Measurements from ENCODE around the gene ESPNL. TPM values are rescaled to one million over a fixed set of nuclear protein-coding genes. Genes with fewer than 3 reads are reported as not detected.
A peak's percentile ranks its signal among the peaks of the same experiment; 100 is the strongest.

Gene ESPNL
- total and polyA plus RNA-seq, 2 of the 4 experiments (the other 2 are of a cell fraction), result 2.0 TPM

DNA sequence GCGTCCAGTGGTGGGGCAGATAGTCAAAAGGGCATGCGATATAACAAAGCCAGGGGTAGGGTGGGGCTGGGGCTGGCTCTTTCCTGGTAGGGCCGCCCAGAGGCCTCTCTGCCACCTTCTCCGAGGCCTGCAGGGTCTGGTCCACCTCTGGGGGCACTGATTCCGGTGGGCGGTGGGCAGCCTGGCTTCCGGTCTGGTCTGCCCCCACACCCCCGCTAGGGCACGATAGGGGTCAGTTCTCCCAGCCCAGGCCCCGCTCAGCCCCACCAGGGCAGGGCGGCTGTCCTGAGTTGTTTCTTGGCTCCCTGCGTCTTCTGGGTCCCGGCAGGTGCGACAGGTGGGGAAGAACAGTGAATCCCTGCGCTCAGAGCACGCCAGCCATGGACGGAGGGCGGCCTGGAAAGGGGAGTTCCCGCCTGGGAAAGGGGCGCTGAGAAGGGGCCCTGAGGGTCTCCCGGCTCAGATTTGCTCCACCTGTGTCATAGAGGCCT, 57.9 kb downstream of the ESPNL start:
- Histone ChIP-seq H3K9me1 (ENCODE audit: insufficient read depth, low read length) (0 out of 2 replicates have a peak, but pooled peaks cover 7% of the 10 kb centered on the region), H3K23ac (ENCODE audit: low read depth, low read length) (no peak overlapping the region), H2AK5ac (ENCODE audit: low read depth, low read length) (peak overlapping the region; percentile 47; the same call in 1 of the 2 replicates), H3K36me3 (ENCODE audit: control insufficient read depth, insufficient read depth, low read length) (no peaks in the 10 kb centered on the region), H3K4me3 (ENCODE audit: insufficient read depth, low read depth, low read length) (no peak overlapping the region), H4K91ac (ENCODE audit: insufficient read depth, low read depth, low read length) (no peak overlapping the region), H3K27me3 (ENCODE audit: control insufficient read depth, insufficient read depth, low read length) (no peaks in the 10 kb centered on the region; the same call in 1 of the 2 replicates), H2BK5ac (ENCODE audit: low read depth, low read length, poor library complexity, severe bottlenecking) (no peak overlapping the region), H3K9me3 (ENCODE audit: control insufficient read depth, insufficient read depth, low read length) (no peaks in the 10 kb centered on the region), H3K18ac (ENCODE audit: low read depth, low read length) (no peak overlapping the region), H4K8ac (ENCODE audit: low read depth in 2 of 2, low read length in 2 of 2) (no peak overlapping the region), H3K4me1 (ENCODE audit: control insufficient read depth, insufficient read depth, low read length) (peaks cover 19% of the 10 kb centered on the region), H3K4me2 (ENCODE audit: low read depth, low read length) (no peak overlapping the region), H2BK15ac (ENCODE audit: low read depth, low read length) (no peak overlapping the region; the same call in 2 of the 3 replicates), H2AK9ac (replicated peaks; ENCODE audit: low read depth, low read length, poor library complexity) (peak overlapping the region; percentile 59), H2BK120ac (ENCODE audit: low read depth, low read length) (no peak overlapping the region), H3K79me1 (ENCODE audit: low read depth in 1 of 2, low read length in 2 of 2) (no peaks in the 10 kb centered on the region; a peak in 1 of 4 replicates), H3K14ac (replicated peaks; ENCODE audit: low read depth, low read length) (no peak overlapping the region), H4K5ac (ENCODE audit: low read depth, low read length) (no peak overlapping the region), H3K27ac (ENCODE audit: insufficient read depth, low read length) (no peak overlapping the region), H3K9ac (ENCODE audit: low read depth, low read length) (no peak overlapping the region), H2AFZ (replicated peaks; ENCODE audit: low read length, poor library complexity) (peak overlapping the region; percentile 87), H4K20me1 (ENCODE audit: insufficient read depth, low read length) (no peaks in the 10 kb centered on the region), H2BK20ac (ENCODE audit: low read depth, low read length) (no peak overlapping the region), H3K4ac (ENCODE audit: low read depth, low read length) (no peak overlapping the region), H3K56ac (ENCODE audit: extremely low read depth, insufficient read depth, low read length) (no peak overlapping the region)
- CTCF ChIA-PET, result no interaction called here
- WGBS, 2 experiments (ENCODE audit: extremely low coverage in 2 of 2, insufficient read length in 1 of 2), result 71% methylated on average over 6 of the region's 21 CpGs; no CpG with 5 or more reads in 1 of the 2 experiments
- in situ Hi-C loops (cut with MboI; ENCODE audit: low sequenced_read_pairs) (no loop called here), dilution Hi-C loops (cut with HindIII; ENCODE audit: low sequenced_read_pairs, unreplicated experiment) (no loop called here), intact Hi-C loops (cut with micrococcal nuclease) (no loop called here)
- ATAC-seq (ENCODE audit: low read depth) (no peak), DNase-seq (no peak)
- TF ChIP-seq SMC3 (IDR thresholded peaks at IDR 0.05; ENCODE audit: low read depth, low read length) (no peak), BHLHE40 (IDR thresholded peaks at IDR 0.05; ENCODE audit: low read depth, low read length) (no peak), MAFK (IDR thresholded peaks at IDR 0.05; ENCODE audit: low read depth, low read length) (no peak), FOS (IDR thresholded peaks at IDR 0.05; ENCODE audit: low read depth, low read length) (no peak), NFE2L2 (IDR thresholded peaks at IDR 0.05; ENCODE audit: low read depth, low read length) (no peak), MXI1 (IDR thresholded peaks at IDR 0.05; ENCODE audit: borderline replicate concordance, low read depth, low read length) (no peak), POLR2A (IDR thresholded peaks at IDR 0.05; ENCODE audit: low read depth, low read length) (no peak), RAD21 (IDR thresholded peaks at IDR 0.05; ENCODE audit: low read length) (no peak), RFX5 (IDR thresholded peaks at IDR 0.05; ENCODE audit: low read depth, low read length) (no peak), CHD1 (IDR thresholded peaks at IDR 0.05; ENCODE audit: low read depth, low read length) (no peak), MAZ (IDR thresholded peaks at IDR 0.05; ENCODE audit: borderline replicate concordance, low read depth, low read length) (no peak)
- TF ChIP-seq, protein P1, sequence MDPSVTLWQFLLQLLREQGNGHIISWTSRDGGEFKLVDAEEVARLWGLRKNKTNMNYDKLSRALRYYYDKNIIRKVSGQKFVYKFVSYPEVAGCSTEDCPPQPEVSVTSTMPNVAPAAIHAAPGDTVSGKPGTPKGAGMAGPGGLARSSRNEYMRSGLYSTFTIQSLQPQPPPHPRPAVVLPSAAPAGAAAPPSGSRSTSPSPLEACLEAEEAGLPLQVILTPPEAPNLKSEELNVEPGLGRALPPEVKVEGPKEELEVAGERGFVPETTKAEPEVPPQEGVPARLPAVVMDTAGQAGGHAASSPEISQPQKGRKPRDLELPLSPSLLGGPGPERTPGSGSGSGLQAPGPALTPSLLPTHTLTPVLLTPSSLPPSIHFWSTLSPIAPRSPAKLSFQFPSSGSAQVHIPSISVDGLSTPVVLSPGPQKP (IDR thresholded peaks at IDR 0.05; ENCODE audit: borderline replicate concordance, low read depth, low read length), result no peak
- TF ChIP-seq, protein P2, sequence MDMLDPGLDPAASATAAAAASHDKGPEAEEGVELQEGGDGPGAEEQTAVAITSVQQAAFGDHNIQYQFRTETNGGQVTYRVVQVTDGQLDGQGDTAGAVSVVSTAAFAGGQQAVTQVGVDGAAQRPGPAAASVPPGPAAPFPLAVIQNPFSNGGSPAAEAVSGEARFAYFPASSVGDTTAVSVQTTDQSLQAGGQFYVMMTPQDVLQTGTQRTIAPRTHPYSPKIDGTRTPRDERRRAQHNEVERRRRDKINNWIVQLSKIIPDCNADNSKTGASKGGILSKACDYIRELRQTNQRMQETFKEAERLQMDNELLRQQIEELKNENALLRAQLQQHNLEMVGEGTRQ (IDR thresholded peaks at IDR 0.05; ENCODE audit: low read depth, low read length), result no peak
- TF ChIP-seq, protein P3, sequence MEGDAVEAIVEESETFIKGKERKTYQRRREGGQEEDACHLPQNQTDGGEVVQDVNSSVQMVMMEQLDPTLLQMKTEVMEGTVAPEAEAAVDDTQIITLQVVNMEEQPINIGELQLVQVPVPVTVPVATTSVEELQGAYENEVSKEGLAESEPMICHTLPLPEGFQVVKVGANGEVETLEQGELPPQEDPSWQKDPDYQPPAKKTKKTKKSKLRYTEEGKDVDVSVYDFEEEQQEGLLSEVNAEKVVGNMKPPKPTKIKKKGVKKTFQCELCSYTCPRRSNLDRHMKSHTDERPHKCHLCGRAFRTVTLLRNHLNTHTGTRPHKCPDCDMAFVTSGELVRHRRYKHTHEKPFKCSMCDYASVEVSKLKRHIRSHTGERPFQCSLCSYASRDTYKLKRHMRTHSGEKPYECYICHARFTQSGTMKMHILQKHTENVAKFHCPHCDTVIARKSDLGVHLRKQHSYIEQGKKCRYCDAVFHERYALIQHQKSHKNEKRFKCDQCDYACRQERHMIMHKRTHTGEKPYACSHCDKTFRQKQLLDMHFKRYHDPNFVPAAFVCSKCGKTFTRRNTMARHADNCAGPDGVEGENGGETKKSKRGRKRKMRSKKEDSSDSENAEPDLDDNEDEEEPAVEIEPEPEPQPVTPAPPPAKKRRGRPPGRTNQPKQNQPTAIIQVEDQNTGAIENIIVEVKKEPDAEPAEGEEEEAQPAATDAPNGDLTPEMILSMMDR (conservative IDR thresholded peaks at IDR 0.05; ENCODE audit: low read depth, low read length), result no peak
- no TSS peak for BruUV-seq (replicated peaks)
- POLR2A ChIA-PET (ENCODE audit: unreplicated experiment), result no interaction called here

All from IMR-90 (cell line).